ENCODE data around the gene NCOR2.

The NCOR2 gene

DNA sequence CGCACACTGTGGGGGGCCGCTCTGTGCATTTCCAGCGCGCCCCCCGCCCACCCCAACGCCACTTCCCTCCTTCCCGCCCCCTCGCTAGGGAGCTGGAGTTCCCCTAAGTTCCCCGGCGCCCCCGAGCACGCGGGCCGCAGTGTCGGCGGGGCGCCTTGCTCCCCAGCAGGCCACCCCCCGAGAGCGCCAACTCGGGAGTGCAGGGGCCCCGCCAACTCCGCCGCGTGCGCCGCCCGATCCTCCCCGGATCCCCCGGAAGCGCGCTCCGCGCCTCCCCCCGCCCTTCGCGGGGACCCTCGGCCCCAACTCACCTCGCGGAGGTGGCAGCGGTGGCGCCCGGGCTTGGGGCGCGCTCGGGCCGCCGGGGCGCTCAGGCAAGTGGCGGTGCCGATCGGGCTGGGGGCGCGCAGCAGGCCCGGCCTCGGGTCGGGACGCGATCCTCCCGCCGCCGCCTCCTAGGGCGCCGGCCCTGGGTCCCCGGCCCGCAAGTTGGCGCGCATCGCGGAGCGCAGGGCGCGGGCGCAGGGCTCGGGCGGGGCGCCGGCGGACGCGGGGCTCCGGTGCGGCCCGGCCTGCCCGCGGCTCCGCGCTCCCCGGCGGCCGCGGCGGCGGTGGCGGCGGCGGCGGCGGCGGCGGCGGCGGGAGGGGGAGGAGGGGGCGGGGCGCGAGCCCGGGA is at the start of gene NCOR2:
TSS of gene NCOR2 (minus strand) at position 616 of the 676 bp plus-strand sequence. CDS start 72,361 bp downstream, outside the sequence.
- no peak for DNase-seq

DNA sequence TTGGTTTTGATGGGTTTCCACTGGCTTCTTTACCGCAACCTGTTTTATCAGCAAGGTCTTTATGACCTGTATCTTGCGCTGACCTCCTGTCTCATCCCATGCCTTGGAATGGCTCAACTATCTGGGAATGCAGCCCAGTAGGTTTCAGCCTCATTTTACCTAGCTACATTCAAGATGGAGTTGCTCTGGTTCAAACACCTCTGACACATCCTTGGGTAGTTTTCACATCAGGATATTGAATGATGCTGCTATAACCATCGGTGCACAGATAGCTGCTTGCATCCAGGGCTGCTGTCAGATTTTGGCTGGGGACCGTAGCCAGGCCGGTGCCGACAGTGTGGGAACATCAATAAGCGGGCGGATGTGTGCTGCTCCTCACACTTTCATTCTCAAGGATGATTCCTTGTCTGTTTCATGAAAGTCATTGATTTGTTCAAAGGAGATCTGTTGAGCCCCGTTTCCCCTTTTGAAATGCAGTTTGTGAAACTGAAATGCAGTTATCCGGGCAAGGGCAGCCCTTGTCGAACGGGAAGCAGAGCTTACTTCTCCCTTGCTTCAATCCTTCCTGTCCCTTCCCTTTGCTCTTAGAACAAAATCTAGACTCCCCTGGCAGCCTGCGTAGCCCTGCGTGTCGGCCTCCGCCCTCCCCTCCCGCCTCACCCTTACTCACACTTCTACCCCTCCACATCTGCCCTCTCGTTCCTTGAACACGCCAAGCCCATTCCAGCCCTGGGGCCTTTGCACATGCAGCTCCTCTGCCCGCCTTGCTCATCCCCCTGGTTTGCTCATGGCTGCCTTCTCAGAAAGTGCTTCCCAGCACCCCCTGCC is 49.2 kb upstream of the NCOR2 start:
- no peak for DNase-seq

DNA sequence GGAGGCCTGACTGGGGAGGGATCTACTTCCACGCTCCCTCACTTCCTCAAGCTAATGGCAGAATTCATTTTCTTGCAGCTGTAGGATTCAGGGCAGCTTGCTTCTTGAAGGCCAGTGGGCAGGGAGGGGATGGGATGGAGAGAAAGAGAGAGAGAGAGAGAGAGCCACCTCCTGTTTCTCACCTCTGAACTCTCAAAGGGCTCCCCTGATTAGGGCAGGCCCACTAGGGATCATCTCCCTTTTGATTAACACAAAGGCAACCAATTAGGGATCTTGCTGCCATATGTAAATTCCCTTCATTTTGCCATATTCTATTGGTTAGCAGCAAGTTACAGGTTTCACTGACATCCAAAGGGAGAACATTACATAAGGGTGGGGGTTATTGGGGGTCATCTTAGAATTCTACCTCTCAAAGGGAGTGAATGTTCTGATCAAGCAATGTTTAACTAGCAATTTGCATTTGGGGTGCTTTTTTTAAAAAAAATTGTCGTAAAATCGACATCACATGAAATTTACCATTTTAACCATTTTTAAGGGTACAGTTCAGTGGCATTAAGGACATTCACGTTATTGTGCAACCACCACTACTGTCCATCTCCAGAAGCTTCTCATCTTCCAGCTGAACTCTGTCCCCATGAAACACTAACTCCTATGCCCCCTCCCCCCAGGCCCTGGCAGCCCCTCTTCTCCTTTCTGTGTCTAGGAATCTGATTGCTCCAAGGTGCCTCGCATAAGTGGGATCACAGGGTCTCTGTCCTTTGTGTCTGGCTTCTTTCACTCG is 47.3 kb upstream of the NCOR2 start:
- no peak for DNase-seq

DNA sequence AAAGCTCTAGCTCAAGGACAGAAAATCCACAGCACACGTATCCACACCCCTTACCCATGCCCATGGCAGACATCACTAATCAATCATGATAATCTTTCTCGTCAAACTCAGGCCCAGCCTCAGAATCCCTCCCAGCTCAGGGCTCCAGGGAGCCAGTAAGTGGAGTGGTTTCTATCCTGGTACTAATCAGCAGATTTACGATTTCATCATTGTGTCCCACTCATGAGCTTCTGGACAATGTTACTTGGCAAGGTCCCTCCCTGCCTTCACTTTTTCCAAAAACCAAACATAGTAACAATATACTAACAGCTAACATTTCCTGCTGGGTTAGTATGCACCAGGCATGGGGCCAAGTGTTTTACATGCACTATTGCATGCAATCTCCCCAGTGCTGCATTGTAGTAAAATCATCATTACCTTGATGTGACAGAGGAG is 45.8 kb upstream of the NCOR2 start:
- DNase-seq = peak; percentile 88

DNA sequence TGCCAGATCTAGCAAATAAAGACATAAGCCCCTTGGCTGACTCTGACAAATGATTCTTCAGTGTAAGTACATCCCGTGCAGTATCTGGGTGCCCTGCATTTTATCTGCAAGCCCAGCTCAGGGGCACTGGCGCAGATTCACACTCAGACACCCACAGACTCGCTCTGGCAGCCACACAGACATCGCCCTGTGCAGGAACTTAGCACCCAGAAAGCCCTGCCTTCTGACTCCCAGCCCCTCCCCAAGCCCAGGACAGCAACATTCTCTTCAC is 44.9 kb upstream of the NCOR2 start:
- no peak for DNase-seq

DNA sequence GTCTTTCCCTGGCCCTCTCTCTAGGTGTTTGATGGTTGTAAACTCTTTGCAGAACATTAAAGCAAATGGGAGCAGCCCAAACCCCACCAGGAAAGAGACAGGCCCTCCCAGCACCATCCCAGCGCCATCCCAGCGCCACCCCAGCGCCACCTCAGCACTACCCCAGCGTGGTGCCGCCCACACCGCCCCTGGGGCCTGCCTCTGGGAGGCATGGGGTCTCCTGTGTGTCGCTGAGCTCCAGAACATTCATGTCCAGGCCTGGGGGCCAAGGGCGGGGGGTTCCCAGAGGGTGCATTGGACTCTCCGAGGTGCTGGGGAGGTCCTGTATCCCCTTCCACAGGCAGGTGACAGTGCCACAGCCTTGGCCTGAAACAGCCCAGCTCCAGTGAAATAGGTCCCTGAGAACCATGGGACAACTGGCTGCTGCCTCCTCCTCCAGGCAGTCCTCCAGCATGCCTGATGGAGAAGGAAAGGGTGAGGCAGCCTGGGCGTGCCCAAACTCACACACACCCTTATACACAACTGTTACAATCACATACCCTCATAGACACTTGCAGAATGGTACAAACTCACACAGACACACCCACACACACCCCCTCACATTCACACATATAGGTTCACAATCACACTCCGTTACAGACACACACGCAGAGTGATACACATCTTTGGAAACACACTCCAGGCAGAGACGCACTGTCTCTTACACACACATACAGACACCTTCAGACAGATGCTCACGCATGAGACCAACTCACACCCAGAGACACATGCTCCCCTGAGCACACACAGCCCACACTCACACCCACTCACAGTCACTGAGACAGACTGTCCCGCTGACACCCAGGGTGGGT is 44.4 kb upstream of the NCOR2 start:
- no peak for DNase-seq

DNA sequence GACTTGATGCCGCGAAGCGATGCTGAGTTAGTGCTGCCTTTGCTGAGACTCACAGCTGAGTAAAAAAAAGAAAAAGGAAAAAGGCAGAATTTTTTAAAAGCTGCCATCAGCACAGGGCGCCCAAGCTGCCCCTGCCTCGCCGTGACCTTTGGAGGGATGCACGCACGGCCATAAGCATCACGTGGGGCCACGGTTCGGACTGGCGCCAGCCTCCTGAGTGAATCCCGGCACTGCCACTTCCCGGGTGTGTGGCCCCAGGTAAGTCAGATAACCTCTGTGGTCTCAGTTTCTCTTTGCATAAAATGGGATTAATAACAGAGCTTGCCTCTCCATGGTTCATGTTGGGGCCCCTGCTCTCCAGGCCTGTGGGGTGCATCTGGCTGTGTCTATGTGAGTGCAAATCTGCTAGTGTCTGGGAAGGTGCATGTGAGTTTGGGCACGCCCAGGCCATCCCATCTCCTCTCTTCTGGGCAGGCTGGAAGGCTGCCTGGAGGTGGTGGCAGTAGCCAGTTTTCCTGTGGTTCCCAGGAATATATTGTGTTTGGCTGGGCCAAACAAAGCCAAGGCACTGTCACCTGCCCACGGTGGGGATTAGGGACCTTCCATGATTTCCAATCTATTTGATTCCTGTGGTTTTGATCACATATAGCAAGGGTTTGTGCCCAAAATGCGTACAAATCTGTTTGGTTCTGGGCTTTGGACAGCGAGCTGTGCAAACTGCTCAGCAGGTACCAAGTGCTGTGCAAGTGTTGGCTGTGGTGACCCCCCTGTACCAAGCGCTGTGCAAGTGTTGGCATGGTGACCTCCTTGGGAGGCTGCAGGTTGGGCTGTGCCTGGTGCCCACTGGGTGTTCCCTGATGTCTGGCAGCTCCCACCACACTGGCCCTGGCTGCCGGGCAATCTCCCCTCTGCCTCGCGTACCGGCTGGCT is 43.5 kb upstream of the NCOR2 start:
- DNase-seq = no peak

DNA sequence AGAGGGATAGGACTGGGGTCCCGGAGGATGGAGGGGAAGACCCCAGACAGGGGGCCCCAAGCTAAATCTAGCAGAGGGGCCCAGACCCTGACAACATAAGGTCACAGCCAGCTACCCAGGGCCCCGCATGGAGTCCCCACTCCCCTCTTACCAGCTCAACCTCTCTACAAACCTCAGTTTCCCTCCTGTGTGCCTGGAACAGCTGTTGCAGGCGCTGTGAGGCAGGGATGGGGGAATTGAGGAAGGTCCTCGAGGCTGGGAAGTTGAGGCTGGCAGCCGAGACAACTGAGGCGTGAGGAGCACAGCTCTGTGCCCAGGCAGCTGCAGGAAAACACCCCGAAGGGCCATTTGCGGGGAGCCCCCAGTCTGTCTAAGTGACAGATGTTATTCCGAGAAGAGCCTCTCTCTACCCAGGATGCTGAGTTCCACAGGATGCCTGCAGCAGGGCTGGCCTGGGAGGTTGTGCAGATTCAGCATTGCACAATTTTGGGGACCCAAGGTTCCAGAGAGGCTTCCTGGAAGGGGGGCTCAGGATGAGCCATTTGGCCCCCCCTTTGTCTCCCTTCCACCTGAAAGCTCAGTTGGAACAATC is 42.7 kb upstream of the NCOR2 start:
- no peak for DNase-seq

DNA sequence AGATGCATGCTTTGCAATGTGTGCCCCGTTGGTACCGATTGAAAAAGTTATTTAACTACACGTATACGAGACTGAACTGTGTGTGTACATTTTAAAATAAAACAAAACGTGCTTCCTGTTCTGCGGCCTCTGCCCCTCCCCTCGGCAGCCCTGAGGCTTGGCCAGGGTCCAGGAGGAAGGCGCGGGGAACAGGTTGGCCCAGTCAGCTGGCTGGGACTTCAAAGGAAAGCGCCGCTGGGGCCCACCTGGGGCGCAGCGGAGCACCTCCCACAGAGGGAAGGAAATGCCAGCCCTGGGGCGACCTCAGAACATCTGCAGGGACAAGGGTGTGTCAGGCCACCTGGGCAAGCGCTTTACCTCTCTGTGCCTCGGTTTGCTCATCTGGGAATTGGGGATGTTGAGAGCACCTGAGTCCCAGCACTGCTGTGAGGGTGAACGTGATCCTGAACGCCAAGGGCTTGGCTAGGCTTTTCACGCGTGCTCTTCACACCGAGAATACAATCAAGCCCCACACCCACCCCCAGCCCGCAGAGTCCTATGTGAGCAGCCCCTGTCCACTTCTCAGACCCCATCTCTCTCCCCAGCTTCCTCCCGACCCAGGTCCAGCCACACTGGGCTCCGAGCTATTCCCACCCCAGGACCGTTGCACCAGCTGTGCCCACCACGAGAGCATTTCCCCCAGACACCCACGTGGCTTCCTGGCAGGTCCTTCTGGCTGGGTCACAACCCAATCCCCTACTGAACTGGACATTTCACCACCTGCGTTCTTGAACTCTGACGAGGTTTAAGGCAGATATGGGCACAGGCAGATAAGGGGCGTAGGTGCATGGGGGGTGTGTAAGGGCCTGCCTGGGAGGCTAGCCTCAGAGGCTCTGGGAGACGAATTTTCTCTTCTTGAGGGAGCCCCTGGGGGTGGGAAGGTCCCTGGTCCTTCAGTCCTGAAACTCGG is 41.9 kb upstream of the NCOR2 start:
- peak; percentile 61 for DNase-seq

DNA sequence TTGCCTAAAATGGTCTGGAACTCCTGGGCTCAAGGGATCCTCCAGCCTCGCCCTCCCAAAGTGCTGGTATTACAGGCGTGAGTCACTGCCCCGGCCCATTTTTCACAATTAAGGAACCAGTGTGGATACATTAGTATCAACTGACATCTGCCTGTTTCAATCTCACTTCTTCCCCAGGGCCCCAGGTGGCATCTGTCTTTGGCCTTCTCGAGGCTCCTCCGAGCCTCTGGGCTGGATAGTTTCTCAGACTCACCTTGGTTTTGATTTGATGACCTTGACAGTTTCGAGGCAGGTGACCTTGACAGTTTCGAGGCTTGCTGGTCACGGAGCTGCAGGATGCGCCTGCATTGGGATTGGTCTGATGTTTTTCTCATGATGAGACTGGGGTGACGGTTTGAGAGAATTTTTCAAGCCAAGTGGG is 41.0 kb upstream of the NCOR2 start:
- DNase-seq = peak; percentile 35

DNA sequence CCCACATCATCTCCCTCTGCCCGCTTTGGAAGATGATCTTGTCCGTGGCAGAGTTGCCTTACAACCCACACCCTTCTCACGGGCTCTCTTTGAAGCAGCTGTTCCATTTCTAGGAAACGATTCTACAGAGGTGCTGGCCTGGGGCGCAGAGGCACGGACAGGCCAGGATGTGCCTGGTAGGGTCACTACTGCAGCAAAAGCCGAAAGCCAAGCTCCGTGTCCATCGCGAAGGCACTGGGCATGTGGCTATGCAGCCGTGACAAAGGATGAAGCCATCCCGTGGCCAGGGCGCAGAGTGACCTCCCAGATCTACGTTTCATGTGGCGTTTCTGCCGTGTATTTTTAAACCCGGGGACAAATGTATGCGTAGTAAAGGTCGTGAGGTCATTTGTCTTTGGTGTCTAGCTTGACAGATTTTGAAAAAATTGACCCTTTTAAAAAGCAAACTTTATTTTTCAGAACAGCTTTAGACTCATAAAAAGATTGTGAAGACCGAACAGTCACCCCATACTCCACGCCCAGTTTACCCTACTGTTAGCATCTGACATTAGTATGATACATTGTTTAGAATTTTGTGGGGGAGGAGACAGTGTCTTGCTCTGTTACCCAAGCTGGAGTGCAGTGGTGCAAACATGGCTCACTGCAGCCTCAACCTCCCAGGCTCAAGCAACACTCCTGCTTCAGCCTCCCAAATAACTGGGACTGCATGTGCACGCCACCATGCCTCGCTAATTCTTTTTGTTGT is 40.4 kb upstream of the NCOR2 start:
- no peak for DNase-seq

DNA sequence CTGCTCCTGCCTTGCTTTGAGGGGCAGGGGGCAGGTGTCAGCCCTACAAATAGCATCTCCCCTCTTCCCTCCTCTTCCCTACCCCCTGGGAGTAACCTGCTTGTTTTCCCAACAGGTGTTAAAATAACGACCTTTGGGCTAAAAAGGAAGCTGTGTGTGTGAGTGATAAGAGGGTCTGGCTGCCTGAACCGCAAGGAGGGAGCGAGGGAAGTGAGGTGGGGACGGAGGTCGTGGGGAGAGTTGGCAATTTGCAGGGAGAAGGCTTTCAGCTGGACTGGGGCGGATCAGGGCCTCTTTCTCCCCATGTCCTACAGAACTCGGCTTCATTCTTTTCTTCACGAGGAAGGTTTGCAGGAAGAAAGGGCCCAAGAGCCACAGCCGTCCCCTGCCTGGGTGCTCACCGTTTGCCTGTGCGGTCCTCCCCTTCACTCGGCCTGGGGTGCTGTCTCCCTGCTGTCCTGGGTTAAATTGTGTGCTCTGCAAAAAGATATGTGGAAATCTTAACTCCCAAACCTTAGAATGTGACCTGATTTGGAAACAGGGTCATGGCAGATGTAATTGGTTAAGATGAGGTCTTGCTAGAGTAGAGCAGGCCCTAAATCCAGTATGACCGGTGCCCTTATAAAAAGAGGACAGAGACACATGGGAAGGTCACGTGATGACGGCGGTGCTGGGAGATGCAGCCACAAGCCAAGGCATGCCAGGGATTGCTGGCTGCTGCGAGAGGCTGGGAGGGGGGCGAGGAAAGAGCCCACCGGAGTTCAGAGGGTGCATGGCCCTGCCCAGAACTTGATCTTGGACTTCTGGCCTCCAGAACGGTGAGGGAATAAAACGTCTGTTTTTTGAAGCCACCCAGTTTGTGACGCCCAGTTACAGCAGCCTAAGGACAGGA is 38.7 kb upstream of the NCOR2 start:
- no peak for DNase-seq

DNA sequence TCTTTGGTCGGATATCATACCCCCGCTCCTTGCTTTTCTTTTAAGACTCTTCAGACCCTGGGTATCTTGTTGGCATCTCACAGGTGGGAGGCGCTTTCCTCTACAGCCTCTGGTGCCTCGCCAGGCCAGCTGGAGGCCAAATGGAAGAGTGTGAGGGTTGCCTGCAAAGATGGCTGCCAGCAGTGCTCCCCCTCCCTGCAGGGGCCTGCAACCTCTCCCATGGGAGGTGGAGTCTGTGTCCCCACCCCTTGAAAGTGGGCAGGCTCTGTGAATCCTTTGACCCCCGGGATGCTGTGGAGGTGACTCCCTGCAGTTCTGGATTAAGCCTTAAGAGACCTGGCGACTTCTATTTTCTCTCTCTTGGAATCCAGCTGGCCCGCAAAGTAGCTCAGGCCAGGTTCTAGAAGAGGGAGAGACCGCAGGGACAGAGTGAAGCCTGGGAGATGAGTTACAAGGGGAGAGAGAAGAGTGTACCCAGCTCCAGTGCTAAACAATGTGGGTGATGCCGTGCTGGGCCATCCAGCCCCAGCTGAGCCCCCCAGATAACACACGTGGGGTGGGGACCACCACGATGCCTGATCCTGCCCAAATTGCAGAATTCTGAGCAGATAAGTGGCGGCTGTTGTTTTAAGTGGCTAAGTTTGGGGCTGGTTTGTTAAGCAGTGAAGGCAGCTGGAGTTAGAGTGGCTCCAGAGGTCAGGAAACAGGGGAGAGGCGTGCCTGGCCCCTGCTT is 37.9 kb upstream of the NCOR2 start:
- DNase-seq = no peak

DNA sequence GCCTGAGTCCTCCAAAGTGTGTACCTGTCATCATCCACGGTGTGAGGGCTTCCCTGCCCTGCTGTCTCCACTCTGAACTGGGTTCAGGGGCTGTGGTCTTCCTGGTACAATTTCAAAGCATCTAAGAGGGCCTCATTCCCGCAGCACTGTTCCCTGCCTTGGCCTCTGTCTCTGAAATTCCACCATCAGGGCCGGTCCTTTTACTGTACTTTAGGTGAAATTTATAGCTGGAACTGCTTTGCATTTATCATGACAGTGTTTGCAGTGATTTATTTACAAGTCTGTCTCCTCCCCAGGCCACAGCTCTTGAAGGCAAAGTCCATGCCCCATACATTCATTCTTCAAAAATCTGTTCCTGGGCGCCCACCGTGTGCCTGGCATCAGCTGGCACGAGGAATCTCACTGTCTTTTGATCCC is 36.9 kb upstream of the NCOR2 start:
- no peak for DNase-seq

DNA sequence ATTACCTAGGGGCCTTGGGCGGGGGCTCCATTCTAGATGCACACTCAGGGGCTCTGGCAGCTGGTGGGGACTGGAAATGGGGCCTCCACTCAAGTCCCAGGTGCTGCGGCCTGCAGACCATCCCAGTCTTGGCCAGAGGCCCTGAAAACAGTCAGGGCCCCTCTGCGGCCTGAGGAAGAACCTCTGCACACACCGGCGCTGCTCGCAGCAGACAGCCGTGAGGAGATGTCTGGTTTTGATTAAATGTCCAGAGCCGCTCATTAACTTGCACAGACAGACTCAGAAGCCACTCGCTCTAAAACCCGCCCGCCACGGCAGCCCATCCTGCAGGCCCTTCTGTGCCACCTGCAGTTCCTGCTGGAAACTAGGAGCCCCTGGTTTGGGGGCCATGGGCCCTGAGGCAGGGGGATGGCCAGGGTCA is 36.4 kb upstream of the NCOR2 start:
- peak; percentile 72 for DNase-seq

DNA sequence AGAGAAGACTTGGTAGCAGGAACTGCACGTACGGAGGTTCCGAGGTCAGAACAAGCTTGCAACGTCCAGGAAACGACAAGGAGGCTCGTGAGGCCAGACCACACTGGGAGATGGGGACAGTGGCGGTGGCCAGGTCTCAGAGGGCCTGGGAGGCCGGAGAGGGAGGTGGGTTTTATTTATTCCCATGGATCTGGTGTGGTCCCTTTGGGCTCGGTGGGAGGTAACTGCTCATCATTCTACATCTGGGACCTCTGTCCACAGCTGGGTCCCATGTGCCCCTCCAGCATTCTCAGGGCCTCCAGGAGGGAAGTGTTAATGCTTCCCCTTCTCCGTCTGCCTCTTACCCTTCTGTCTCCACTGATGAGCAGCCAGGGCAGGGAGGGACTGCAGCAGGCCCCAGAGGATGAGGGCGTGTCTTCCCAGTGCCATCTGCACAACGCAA is 35.7 kb upstream of the NCOR2 start:
- DNase-seq = peak; percentile 42

DNA sequence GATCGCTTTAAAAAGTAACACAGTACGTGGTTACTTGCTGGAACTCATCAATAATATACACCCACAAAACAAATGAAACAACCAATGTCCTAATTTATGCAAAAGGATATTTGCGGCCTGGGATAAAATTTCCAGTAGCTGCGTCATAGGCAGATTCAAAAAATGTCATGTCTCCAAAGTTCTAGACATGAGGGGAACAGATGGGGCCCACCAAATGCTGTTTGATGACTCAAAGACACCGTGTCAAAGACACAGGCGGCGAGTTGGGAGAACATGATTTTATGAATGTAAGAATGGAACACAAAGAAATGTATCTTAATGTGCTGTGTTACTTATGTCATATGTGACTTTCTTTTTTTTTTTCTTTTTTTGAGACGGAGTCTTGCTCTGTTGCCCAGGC is 34.3 kb upstream of the NCOR2 start:
- DNase-seq = peak; percentile 96
